GM11168 (cell line): ENCODE data around the gene TIAM2.
"Not testable (repeated sequence)": the region's sequence is repeated elsewhere in the genome, so short reads cannot be mapped to it uniquely, and the experiment has no call there.

Experiments used
- in situ Hi-C: fragments of 300-500 bp; cut with MboI; formaldehyde crosslinking; loops from one replicate; pipeline ENCODE4 v1.12.0; 2022; ENCODE audit warnings: low sequenced_read_pairs; ENCODE audit not compliant: unreplicated experiment

The TIAM2 gene

GRCh38 chr6:155265843-155266535 lies 270.9 kb downstream of the TIAM2 start:
- in situ Hi-C loops, result no loop called here

DNA sequence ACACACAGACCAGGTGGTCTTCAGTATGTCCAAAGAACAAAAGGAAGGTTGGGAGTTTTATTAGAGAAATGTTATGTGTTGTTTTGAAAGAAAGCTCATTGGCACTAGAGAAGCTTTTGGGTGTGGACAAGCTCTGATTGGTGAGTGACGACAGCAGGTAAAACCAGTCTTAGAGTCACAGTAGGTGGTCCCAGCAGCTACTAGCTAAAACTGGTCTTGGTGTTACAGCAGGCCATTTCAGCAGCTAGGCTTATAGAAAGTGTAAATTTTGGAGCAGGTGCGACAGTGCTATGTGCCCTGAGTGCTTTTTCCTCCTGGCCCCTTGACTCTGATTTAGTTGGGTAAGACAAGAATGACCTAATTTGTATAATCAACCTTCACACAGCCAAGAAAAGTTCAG lies 272.3 kb downstream of the TIAM2 start:
- in situ Hi-C loops, result no loop called here

DNA sequence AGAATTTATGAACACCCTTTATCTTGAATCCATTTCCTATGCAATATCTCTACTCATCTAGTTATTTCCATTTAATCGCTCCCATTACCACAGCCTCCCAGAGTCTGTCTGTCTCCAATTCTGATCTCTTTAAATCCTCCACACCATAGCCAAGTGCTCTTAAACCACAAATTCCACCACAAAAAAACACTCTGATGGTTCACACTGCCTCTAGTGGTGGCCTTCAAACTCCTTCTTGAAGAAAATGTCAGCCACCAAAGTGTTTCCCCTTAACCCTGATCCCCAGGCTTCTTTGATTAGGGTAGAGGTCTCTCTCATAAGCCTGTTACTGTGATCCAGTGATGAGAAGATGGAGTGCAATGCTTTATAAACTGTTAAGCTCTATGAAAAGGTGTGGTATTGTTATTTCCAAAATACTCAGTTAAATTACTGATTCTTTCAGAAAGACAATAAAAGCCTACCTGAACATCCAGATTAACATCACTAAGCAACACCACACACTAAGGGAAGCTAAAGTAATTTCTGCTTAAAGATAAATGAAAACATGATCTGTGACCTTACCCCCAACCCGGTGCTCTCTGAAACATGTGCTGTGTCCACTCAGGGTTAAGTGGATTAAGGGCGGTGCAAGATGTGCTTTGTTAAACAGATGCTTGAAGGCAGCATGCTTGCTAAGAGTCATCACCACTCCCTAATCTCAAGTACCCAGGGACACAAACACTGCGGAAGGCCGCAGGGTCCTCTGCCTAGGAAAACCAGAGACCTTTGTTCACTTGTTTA lies 273.2 kb downstream of the TIAM2 start:
- in situ Hi-C loops, result not testable (repeated sequence)

- in situ Hi-C loops, result no loop called here
Observed at GRCh38 chr6:155269765-155270164, 274.6 kb downstream of the TIAM2 start.

GRCh38 chr6:155270561-155271091 lies 275.5 kb downstream of the TIAM2 start:
- in situ Hi-C loops, result no loop called here

DNA sequence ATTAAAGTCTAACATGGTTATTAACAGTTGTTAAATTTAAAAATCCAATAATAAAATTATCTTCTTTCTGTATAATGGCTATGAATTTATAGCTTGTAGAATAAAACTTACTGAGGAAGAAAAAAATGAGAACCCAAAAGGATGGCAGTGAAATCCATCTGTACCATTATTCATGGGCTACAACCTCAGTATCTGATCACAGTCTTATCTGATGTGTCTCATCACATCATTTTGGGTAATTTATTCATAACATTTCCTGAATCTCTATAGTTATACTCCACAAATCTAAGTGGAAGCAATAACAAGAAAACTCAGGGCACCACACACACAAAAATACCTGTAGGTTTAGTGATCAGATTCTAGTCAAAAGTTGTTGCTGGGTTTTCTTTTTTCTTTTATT lies 276.0 kb downstream of the TIAM2 start:
- in situ Hi-C loops, result no loop called here

DNA sequence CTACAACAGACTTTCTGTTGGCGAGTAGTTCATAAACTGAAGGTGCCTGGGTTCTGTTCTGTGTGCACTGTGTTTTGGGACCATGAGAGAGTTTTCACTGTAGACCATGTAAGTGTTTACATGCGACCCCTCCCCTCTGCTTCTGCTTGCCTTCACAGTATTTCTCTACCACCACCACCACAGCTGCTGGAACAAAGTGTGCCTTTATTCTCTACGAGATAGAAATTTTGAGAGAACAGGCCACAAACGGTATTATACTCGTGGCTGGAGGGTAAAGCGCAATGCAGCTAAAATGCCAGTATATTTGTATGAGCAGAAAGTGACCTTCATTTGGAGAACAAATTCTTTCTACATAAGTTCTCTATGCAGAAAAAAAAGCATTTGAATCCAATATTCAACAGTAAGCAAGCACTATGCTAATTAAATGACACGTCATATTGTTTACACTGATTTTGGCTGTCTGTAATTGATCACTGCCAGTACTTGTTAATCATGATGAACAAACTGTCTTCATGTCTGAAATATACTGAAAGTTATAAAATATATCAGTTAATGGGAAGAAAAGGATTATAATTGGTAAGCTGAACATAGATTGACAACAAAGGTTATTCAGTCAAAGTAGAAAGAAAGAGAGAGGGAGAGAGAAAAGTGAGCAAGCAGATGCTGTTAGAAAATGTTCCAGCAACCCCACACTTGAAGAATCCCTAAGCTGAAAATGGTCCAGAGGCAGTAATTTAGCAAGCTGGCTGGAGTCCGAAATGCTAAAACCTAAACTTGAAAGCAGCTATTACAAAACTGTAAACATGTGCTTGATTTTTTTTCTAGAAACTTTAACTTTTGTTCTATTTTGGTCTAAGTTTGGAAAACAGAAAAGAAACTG lies 277.5 kb downstream of the TIAM2 start:
- in situ Hi-C loops, result no loop called here

- in situ Hi-C loops, result no loop called here
Observed at GRCh38 chr6:155273431-155273830, 278.3 kb downstream of the TIAM2 start.

DNA sequence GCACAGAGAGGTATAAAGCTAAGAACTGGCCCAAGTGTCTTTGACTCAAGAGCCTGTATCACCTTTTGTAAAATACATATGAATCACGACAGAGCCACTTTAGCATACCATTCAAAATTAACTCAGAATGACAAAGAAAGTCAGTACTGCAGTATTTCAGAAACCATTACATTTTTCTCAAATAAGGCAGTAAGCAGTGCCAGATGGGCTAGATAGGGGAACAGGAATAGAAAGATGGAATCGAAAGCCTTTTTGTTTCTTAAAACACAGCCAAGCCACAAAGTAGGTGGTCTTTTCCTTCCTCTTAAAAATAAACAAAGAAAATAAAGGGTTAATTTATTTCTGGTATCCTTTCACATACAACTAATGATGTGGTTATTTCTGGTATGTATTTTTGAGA lies 279.0 kb downstream of the TIAM2 start:
- in situ Hi-C loops, result no loop called here

GRCh38 chr6:155274533-155274932 lies 279.4 kb downstream of the TIAM2 start:
- in situ Hi-C loops, result no loop called here

DNA sequence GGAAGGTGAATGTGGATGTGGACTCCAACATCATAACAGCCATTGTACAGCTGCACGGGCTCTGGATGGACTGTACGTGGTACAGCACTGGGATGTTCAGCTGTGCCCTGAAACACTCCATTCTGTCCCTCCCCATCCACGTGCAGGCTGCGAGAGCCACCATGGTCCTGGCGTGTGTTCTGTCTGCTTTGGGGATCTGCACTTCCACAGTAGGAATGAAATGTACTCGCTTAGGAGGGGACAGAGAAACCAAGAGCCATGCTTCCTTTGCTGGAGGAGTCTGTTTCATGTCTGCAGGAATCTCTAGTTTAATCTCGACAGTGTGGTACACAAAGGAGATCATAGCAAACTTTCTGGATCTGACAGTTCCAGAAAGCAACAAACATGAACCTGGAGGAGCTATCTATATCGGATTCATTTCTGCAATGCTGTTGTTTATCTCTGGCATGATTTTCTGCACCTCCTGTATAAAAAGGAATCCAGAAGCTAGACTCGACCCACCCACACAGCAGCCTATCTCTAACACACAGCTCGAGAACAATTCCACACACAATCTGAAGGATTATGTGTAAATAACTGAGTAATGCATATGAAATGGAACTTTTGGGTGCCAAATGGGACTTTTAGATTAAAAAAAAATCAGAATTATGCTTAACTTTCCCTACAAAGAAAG lies 280.8 kb downstream of the TIAM2 start:
- in situ Hi-C loops, result no loop called here

- in situ Hi-C loops, result no loop called here
Observed at GRCh38 chr6:155276638-155277037, 281.5 kb downstream of the TIAM2 start.

DNA sequence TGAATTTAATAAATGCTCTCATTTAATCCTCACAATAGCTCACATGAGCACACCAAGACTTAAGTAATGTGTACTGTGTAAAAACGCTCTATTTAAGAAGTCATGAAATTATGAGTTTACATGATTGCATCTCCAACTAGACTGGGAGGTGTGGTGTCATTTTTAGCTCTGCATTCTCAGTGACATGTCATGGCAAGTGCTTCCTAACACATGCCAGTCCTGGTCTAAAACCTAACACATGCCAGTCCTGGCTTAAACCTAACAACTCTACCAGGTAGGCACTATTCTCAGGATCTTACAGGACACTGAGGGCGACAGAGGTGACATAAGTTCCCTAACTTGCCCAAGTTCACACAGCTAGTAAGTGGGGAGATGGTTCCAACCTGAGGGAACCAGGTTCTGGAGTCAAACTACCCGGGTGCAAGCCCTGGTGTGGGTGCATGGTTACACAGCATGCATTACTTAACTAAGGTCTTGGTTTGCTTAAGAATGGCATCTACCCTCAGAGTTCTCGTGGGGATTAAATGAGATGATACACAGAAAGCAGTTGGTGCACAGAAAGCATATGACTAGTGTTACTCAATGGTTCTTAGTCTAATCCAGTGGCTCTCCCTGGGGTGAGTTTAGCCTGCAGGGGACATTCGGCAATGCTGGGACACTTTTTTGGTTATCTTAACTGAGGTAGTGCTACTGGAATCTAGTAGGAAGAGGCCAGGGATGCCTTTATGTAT lies 283.4 kb downstream of the TIAM2 start:
- in situ Hi-C loops, result no loop called here

DNA sequence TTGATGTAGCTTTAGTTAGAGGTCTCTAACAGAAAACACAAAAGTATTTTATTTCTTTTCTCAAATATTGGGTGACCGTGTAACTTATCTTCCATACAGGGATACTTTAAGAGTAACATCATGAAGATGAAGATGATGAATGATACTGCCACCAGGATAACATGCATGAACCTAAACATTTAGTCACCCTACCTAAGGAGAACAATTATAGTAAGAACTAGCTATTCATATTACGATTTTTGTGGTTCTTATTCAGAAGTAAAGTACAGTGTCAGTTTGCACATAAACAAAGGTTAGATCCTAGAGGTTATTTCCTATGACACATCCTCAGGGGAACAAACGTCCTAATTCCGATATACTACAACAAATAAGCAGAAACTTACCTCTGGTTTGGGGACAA lies 289.7 kb downstream of the TIAM2 start:
- in situ Hi-C loops, result no loop called here

DNA sequence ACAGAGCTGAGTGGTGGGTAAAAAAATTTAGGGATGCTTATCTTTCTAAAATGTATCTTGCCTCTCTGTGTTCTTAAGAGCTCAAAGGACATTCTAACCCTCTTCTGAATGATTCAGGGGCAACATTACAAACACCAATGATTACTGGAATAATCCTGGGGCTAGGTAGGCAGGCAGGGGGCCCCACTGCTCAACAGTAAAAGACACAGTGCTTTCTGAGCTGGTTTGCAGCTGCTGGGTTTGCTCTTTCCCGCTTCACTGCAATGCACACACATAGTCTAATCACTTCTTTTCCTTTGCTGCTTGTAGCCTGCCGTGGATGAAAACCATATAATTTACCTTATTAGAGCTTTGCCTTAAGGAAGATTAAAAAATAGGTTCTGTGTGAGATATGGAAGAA lies 292.6 kb downstream of the TIAM2 start:
- in situ Hi-C loops, result no loop called here

DNA sequence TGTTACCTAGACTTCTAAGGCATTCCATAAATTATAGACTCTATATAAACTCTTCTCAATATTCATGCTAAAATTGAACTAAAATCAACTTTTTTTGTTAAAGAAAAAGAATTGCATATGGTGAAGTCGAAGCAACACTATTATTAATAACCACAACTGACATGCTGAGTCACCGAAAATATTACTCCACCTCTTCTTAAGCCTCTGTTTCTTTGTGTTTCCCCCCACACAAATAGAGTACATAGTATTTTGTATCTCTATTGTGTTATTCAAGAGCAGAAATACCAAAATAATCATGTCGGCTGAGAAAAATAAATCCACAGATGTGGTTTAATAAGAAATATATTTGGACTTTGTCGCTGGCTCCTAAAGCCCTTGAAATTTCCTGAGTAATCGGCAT lies 295.4 kb downstream of the TIAM2 start:
- in situ Hi-C loops, result no loop called here

DNA sequence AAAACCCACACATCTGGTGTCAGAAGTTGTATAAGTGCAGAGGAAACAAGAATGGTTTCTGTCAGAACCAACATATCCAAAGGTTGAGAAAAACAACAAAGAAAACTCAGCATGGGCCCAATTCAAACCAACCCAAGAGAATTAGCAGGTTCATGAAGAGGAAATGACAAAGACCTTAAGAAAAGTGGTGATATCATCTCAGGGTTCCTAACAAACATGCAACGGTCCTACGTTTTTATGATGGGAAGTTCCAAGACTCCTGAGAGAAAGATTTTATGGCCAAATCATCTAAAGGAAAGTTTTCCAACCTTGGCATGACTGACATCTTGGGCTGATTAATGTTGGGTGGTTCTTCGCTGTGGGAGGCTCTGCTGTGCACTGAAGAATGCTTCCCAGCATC lies 296.2 kb downstream of the TIAM2 start:
- in situ Hi-C loops, result no loop called here

DNA sequence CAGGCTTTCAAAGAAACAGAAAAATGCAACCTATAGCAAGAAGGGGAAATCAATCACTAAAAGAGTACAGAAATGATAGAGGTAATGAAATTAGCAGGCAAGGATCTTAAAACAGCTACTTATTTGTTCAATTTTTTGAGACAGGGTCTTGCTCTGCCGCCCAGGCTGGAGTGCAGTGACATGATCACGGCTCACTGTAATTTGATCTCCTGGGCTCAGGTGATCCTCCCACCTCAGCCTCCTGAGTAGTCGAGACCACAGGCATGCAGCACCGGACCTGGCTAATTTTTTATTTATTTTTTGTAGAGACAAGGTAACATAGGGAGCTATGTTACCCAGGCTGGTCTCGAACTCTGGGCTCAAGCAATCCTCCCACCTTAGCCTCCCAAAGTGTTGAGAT lies 297.6 kb downstream of the TIAM2 start:
- in situ Hi-C loops, result no loop called here

DNA sequence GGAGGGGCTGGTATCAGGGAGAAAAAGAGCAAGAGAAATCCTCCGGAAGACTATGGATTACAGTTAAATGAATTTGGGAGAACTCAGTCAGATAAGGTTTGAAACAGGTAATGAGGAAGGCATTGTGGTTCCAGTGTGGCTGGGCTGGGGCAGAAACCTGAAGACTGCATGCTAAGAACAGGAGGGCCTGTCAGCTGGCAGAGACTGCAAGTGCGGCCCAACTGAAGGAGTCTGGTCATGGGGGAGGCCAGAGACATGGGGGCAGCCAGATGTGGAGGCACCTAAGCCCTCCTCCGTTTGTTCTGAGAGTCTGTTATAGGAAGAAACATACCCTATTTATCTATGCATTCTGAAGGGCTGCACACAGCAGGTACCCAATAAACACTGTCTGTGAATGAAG lies 302.6 kb downstream of the TIAM2 start:
- in situ Hi-C loops, result no loop called here

DNA sequence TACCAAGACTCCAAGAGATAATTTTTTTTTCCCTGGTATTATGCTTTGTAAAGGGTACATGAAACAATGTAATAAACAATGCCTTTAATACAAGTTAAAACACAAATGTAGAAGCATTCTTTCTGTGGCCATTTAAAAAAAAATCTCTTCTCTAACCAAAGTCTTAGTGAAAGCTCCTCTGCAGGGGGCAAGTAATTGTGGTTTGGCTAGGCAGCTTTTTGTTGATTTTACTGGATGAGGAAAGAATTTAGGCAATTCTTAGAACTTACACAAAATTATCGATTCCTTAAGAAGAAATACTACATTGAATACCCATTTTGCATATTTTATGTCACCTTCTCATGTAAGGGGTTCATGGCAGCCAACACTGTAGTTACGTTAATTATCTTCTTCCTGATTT lies 306.8 kb downstream of the TIAM2 start:
- in situ Hi-C loops, result no loop called here
